Inflammatory macrophage treated with lipopolysaccharide for 1 hour (primary cell): Measurements from ENCODE around the gene PRPF40A.
"Not testable (repeated sequence)": the region's sequence is repeated elsewhere in the genome, so short reads cannot be mapped to it uniquely, and the experiment has no call there.

Source experiments
- DNase-seq, 2 donors: peaks; one replicate each; pipeline ENCODE4 v3.0.0-alpha.2; 2020 to 2022

The PRPF40A gene

GRCh38 chr2:152717228-152718075, at the start of gene PRPF40A:
Gene PRPF40A (minus strand): TSS chr2:152717461. CDS start chr2:152717439, 22 bp downstream.
- DNase-seq = peak; percentile 98 to 100

- DNase-seq = no peak
Measured at GRCh38 chr2:152766928-152767327, 49.7 kb upstream of the PRPF40A start.

DNA sequence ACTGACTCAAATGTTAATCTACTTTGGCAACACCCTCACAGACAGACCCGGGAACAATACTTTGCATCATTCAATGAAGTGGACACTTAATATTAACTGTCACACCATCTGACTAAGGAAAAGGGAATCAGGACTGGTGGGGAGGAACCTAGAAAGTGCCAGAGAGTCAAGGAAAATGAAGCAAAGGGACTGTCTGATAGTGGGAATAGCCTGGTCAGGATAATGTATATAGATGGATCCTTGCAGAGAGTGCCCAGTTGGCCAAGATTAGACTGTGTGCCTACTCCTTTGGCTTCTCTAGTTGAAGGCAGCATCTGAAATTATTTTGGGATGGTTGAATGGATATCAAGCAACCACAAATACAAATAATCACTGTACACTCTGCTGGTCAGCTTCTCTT, 46.4 kb upstream of the PRPF40A start:
- DNase-seq = no peak

DNA sequence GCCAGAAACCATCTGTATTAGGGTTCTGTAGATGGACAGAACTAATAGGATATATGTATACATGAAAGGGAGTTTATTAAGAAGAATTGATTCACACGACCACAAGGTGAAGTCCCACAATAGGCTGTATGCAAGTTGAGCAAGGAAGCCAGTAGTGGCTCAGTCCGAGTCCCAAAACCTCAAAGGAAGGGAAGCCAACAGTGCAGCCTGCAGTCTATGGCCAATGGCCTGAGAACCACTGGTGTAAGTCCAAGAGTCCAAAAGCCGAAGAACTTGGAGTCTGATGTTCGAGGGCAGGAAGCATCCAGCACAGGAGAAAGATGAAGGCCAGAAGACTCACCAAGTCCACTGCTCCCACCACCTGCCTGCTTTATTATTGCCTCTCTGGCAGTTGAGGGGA, 45.9 kb upstream of the PRPF40A start:
- not testable (repeated sequence) for DNase-seq

DNA sequence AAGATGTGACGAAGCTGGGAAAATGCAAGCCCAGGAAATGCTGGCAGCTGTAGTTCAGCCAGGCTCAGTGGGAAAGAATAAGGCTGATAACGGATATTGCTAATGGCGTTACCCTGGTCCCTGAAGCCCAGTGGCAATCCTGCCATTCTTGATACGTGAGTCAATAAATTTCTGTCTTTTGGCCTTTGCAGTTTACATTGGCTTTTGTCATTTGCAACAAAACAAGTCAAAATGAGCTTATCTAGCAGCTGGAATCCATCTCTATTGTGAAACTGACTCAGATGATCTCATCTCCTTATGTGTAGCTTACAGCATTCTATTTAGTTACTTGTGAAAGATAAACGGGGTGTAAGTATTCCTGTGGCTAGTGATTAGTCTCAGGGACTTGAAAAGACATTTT, 44.9 kb upstream of the PRPF40A start:
- no peak for DNase-seq

- DNase-seq = no peak
Measured at GRCh38 chr2:152761214-152761613, 44.0 kb upstream of the PRPF40A start.

DNA sequence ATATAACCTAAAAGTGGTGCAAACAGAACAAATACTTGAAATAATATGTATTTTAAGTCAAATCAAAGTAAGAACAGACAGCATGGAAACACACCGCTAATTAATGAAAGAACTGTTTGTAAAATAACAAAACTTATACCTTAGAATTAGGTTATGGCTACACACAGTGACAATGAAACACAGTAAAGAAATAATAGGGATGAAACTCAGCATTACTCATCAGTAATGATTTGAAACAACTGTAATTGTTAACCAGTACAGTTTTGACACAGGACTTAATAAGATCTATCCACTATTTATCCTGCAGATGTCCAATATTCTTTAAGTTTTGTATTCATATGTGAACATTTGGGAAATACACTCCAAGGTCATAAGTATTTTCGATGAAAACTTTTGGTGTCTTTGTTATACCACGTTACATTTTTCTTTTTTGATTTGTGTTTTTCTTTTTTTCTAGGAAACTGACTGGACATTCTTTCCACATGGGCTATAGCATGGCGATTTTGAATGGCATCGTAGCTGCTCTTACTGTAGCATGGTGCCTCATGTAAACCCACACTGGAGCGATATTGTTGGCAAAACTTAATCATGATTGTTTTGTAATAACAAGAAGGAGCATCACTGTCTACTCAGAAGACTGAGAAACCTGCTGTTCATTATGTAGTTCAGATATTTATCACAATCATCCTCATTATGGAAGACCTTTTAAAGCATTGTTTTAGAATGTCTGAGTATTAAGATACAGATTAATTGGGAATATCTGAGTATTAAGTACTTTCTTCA, 42.2 kb upstream of the PRPF40A start:
- no peak for DNase-seq

DNA sequence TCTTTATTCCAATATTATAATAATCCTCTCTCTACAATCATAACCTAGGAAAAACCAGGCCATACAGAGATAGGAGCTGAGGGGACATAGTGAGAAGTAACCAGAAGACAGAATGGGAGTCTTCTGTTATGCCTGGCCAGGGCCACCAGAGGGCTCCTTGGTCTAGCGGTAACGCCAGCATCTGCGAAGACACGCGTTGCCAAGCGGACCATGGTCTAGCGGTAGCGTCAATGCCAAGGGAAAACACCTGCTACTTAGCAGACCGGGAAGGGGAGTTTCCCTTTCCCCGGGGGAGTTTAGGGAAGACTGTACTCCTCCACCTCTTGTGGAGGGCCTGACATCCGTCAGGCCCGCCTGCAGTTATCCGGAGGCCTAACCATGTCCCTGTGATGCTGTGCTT, 37.8 kb upstream of the PRPF40A start:
- no peak for DNase-seq

- not testable (repeated sequence) for DNase-seq
Measured at GRCh38 chr2:152747751-152748150, 30.5 kb upstream of the PRPF40A start.

DNA sequence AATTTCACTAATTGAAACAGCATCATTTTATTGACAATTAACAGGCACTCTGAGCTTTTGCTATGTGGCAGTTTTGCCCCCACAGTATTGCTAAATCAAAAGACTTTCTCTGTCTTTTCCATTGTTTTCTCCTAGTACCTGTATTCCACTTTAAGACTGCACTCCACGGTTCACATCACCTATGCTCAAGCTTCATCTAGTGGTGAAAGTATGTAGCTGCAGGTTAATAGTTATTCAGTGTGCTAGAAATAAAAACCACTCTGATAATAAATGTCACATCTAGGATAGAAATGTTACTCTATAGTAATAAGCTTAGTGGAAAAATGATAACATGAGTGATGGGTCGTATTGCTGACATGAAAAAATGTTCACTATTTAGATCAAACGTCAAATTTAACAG, 25.7 kb upstream of the PRPF40A start:
- DNase-seq = no peak

GRCh38 chr2:152740743-152741328, 23.6 kb upstream of the PRPF40A start:
- DNase-seq = peak; percentile 55 to 80

- not testable (repeated sequence) for DNase-seq
Measured at GRCh38 chr2:152739705-152740104, 22.4 kb upstream of the PRPF40A start.

DNA sequence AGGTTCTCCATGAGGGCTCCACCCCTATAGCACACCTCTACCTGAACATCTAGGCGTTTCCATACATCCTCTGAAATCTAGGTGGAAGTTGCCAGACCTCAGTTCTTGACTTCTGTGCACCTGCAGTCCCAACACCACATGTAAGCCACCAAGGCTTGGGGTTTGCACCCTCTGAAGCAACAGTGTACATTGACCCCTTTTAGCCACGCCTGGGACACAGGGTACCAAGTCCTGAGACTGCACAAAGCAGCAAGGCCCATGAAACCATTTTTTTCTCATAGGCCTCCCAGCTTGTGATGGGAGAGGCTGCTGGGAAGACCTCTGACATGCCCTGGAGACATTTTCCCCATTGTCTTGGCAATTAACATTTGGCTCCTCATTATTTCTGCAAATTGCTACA, 21.2 kb upstream of the PRPF40A start:
- DNase-seq = no peak

- not testable (repeated sequence) for DNase-seq
Measured at GRCh38 chr2:152737509-152737908, 20.2 kb upstream of the PRPF40A start.

DNA sequence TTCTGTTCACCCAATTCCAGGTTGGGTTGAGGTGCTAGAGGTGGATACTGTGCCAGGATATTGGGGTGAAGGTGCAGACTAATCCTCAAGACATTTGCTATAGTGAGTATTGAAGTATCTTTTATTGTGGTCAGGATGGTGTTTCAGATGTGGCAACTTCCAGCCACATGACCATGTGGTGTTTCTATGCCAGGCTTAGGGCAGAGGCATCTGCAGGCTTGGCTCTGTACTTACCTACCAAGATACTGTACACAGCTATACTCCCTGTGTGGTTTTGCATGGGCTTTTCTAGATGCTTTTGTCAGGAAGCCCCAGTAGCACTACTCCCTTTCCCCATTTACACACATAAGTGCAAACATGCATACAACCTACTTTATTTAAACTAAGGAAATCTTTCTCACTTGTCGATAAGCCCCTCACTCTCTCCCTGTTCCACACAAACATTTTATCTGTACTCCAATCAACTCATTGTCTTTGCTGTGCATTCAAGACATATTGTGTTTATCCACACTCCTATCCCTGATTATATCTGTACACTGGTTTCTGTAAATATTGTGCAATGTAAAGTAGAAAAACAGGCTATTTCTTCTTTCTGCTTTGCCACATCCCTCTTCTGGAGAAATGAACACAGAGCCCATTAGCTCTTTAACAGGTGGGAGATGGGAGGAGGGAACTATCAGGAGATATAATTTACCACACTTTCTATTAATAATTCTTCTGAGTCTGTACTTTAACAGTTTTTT, 13.5 kb upstream of the PRPF40A start:
- DNase-seq = peak; percentile 18 to 41

GRCh38 chr2:152729844-152730243, 12.6 kb upstream of the PRPF40A start:
- DNase-seq = peak; percentile 11 to 15

GRCh38 chr2:152723918-152724317, 6.7 kb upstream of the PRPF40A start:
- no peak for DNase-seq

GRCh38 chr2:152722639-152723038, 5.4 kb upstream of the PRPF40A start:
- DNase-seq = not testable (repeated sequence)

GRCh38 chr2:152720794-152721193, 3.5 kb upstream of the PRPF40A start:
- DNase-seq = no peak

DNA sequence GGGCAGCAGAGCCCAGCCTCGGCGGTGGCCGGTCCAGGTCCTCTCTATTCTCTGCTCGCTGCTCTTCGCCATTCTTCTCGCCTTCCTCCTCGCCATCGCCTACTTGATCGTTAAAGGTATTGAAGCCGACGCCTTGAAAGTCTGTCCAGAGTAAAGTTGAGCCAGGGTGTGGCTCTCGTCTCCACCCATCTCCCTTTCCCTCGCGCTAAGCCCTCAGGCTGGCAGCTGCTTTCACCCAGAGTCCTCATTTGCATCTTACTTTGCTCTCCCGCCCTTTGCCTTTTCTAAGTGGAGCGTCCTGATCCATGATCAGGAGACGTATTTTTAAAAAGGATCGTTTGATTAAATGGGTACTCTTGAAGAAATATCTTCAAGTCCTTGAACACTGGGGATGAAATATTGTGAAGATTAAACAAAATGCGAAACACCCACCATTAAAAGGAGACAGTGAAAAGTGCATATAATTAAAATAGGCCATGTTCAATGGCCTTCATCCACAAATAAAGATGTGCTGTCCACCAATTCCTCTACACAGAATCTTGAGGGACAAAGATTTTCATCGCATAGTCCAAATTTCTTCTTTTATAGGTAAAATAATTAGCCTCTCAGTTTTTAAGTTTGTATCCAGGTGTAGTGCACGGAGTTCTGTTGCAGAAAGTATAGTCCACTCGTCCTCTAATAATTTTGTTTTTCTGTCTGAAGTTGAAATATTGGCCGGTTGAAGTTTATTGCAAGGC, 1.8 kb upstream of the PRPF40A start:
- DNase-seq = peak; percentile 50 to 62

DNA sequence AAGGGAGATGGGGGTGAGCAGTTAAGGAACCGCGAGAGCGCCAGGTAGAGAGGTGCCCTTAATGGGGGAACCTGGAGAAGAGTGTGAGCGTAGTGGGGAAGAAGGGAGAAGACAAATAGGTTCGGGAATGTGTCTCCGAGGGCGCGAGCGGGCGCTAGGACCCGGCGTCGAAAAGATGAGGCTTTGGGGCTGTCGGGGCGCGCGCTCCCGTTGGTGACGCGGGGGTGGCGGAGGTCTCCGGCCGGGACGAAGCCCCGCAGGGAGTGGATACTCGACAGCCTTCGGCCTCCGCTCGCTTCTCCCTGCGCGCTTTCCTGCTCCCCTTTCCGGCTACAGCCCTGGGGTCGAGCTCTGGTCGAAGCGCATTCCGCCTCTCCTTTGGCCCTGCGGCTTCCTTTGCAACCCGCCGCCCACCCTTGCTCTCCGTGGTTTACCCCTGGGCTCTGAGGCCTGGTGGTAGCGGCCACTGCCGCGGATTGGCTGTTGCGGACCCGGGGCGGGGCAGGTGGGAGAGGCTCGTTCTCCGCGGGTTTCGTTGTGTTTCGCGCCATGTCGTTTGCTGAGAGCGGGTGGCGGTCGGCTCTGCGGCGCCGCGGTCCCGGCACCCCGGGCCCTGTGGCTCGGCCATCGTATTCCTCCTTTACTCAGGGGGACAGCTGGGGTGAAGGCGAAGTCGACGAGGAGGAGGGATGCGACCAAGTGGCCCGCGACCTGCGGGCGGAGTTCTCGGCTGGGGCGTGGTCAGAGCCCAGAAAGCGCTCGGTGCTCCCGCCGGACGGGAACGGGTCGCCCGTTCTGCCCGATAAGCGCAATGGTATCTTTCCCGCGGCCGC, 1.0 kb upstream of the PRPF40A start, which contains the start of gene ARL6IP6:
Gene ARL6IP6 (plus strand): TSS at position 545 of the 833 bp plus-strand sequence. CDS start 5 bp downstream, at position 550.
- peak; percentile 90 to 91 for DNase-seq
